Activated CD4-positive, alpha-beta memory T cell treated with anti-CD3 and anti-CD28 coated beads for 36 hours (primary cell): Measurements from ENCODE around the gene NLK. TPM values are rescaled to one million over a fixed set of nuclear protein-coding genes. Genes with fewer than 3 reads are reported as not detected.
A peak's percentile ranks its signal among the peaks of the same experiment; 100 is the strongest.
"Not testable (repeated sequence)": the region's sequence is repeated elsewhere in the genome, so short reads cannot be mapped to it uniquely, and the experiment has no call there.

Source experiments
- CTCF ChIA-PET: fragments of 350-600 bp; sonication (Branson Sonifier 250); formaldehyde crosslinking; loops from one replicate; lab custom pipeline; 2021; ENCODE audit warnings: antibody characterized with exemption, inconsistent platforms; lab: Charles Lee
- POLR2A ChIA-PET: fragments of 350-600 bp; sonication (Branson Sonifier 250); formaldehyde crosslinking; loops from one replicate; lab custom pipeline; 2021; ENCODE audit warnings: antibody characterized with exemption; lab: Charles Lee
- DNase-seq: peaks from one replicate; pipeline ENCODE4 v3.0.0-alpha.2; 2020
- H3K27ac Mint-ChIP-seq: one replicate; pipeline ENCODE4 v1.8.0; 2021; ENCODE audit warnings: mixed read lengths
- H3K27me3 Mint-ChIP-seq: one replicate; pipeline ENCODE4 v1.8.0; 2021; ENCODE audit warnings: mixed read lengths
- H3K36me3 Mint-ChIP-seq: one replicate; pipeline ENCODE4 v1.8.0; 2021; ENCODE audit warnings: mixed read lengths
- H3K4me1 Mint-ChIP-seq: one replicate; pipeline ENCODE4 v1.8.0; 2021; ENCODE audit warnings: low read depth, mixed read lengths
- H3K4me3 Mint-ChIP-seq: one replicate; pipeline ENCODE4 v1.8.0; 2021; ENCODE audit warnings: mild to moderate bottlenecking, mixed read lengths
- H3K9me3 Mint-ChIP-seq: one replicate; pipeline ENCODE4 v1.8.0; 2021; ENCODE audit warnings: mixed read lengths
- intact Hi-C: fragments of 100-400 bp; cut with micrococcal nuclease; formaldehyde crosslinking; loops from one replicate; pipeline ENCODE4 v1.15.1; 2023
- total RNA-seq, 2 experiments: library from RNA; stranded (reverse); gene quantifications; one replicate each; pipeline ENCODE4 v1.2.3, GENCODE V29; 2021

Gene NLK
- 1 to 10 TPM; 6.8 to 8.3 TPM for total RNA-seq

DNA sequence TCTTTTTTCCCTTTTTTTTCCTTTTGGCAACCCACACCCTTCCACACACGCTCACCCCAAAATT lies at the start of gene NLK:
TSS of gene NLK (plus strand) at position 21 of the 64 bp plus-strand sequence. CDS start 197 bp downstream, outside the sequence.
- Mint-ChIP-seq H3K4me3 (peak within 1 kb of the TSS; percentile 74), H3K27me3 (no peaks in the 10 kb centered on the region), H3K9me3 (no peaks in the 10 kb centered on the region), H3K4me1 (peaks cover 59% of the 10 kb centered on the region), H3K36me3 (no peaks in the 10 kb centered on the region), H3K27ac (peak within 1 kb of the TSS; percentile 60)
- ChIA-PET CTCF (no interaction called here), POLR2A (no interaction called here)
- DNase-seq = no peak
- intact Hi-C loops = loop anchor here (5.0 kb wide), 1 partner anchor 275 kb away; the partner anchor contains the start of gene TMEM97

DNA sequence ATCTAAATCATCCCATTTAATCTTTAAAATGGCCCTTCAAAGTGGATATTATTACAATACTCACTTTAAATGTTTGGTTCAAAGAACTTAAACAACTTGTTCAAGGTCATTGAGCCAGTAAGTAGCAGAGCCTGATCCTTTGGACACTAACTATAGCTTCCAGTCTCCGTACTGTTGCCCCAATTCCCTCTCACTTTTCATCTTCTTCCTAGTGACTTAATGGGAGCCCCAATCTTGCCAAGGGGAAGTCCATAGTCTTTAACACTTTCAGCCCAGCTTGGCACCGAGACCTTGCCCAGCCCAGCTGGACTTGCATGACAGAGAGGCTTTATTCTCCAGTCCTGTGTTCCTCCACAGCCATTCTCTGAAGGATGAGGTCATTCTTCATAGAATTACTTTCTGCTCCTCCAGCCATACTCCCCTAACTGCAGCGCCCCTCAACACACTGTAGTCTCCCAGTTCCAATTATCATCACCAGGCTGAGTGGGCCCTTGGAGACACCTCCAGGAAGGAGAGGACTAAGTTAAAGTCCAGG lies 49.2 kb upstream of the NLK start:
- intact Hi-C loops = no loop called here
- Mint-ChIP-seq H3K4me1 (no peaks in the 10 kb centered on the region), H3K4me3 (no peak overlapping the region), H3K36me3 (no peaks in the 10 kb centered on the region), H3K9me3 (no peaks in the 10 kb centered on the region), H3K27me3 (no peaks in the 10 kb centered on the region), H3K27ac (no peak overlapping the region)
- ChIA-PET POLR2A (no interaction called here), CTCF (no interaction called here)
- DNase-seq = no peak

DNA sequence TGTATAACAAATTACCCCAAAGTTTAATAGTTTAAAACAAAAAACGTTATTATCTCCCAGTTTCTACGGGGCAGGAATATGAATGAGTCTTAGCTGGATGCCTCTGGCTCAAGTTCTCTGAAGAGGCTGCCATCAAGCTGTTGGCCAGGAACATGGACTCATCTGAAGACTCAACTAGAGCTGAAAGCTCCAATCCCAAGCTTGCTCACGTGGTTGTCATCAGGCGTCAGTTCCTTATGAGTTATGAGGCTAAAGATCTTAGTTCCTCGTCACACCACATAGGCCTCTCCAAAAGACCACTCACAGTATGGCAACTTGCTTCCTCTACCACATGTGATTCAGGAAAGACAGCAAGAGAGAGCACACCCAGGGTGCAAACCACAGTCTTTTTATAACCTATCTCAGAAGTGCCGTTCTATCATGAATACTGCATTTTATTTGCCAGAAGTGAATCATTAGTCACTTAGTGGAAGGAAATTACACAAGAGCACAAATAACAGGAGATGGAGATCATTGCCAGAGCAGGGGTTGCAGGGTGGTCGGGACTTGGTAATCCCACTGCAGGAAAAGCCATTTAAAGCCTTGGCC lies 48.7 kb upstream of the NLK start:
- no peak for DNase-seq
- intact Hi-C loops = no loop called here
- POLR2A ChIA-PET = no interaction called here
- H3K36me3 Mint-ChIP-seq = no peaks in the 10 kb centered on the region
- CTCF ChIA-PET = no interaction called here
- H3K4me3 Mint-ChIP-seq = no peak overlapping the region
- H3K4me1 Mint-ChIP-seq = no peaks in the 10 kb centered on the region
- H3K9me3 Mint-ChIP-seq = no peaks in the 10 kb centered on the region
- no peak overlapping the region for H3K27ac Mint-ChIP-seq
- peaks cover 5% of the 10 kb centered on the region for H3K27me3 Mint-ChIP-seq

DNA sequence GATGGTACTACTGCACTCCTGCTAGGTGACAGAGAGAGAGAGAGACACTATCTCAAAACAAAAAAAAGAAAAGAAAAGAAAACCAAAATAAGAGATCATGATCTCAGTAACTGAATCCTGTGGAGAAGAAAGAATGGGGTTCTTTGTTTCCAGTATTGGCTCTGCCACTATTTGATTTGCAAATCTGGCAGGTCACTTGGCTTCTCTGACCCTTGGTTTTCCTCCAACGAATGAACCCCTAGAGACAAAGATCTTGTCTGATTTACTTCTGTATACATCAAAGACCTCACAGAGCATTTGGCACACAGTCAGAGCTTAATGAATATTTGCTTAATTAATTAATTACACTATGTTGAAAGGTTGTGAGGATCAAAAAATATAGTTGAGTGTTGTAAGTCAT lies 47.9 kb upstream of the NLK start:
- Mint-ChIP-seq H3K27me3 (peaks cover 5% of the 10 kb centered on the region), H3K4me3 (no peak overlapping the region), H3K4me1 (no peaks in the 10 kb centered on the region), H3K9me3 (no peaks in the 10 kb centered on the region), H3K36me3 (no peaks in the 10 kb centered on the region), H3K27ac (no peak overlapping the region)
- ChIA-PET POLR2A (no interaction called here), CTCF (no interaction called here)
- intact Hi-C loops = no loop called here
- no peak for DNase-seq

DNA sequence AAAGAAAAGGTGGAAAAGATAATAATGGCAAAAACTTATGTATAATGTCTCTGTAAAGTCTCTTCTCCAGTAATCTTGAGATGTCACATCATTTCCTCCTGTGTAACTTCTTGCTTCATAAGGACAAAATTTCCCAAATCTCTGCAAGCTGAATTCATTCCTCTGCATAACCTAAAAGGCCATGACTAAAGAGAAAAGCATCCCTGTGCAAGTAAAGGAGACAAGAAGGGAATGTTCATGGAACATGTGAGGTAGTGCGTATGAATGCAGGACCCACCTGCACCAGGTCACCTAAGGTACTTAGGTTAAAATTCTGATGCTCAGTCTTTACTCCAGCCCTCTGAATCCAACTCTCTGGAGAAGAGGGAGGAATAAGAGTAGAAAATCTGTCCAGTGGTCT lies 46.9 kb upstream of the NLK start:
- Mint-ChIP-seq H3K9me3 (no peaks in the 10 kb centered on the region), H3K27me3 (peaks cover 5% of the 10 kb centered on the region), H3K4me3 (no peak overlapping the region), H3K4me1 (no peaks in the 10 kb centered on the region), H3K27ac (no peak overlapping the region), H3K36me3 (no peaks in the 10 kb centered on the region)
- DNase-seq = no peak
- POLR2A ChIA-PET = no interaction called here
- CTCF ChIA-PET = no interaction called here
- intact Hi-C loops = no loop called here

DNA sequence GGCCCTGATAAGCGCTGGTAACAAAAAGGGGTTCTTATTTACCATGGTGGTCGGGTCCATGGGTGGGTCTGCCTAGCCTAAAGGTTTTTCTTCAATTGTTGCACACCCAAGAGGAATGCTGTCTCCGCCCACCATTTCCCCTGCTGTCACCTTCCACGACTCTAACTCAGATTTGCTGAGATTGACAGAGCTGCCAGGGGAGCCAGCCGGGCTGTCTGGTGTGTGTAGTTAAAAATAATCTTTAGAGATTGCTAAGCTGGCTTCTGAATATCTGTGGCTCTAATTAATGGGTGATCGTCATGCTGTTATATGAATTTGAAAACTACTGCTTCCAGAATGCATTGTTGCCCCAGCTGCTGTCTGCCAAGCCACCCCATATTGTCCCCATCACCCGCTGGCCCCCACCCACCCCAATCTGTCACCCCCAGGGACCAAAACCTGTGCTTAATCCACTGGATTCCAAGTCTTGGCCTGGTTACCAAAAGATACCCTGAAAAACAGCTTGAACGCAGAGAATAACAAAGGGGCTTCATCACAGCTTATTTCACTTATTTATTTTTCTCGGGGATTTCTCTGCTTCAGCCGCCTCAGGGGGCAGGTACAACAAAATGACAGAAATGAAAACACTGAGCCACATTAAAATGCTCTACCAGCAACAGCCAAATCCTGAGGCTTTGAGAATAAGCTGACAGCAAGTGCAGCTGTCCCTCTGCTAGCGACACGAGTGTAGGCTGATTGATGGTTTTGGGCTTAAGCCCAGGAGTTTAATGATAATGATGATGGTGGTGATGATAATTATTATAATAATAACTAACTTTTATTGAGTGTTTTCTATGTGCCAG lies 46.1 kb upstream of the NLK start:
- intact Hi-C loops = no loop called here
- no peak overlapping the region for H3K4me3 Mint-ChIP-seq
- H3K27me3 Mint-ChIP-seq = peaks cover 5% of the 10 kb centered on the region
- H3K9me3 Mint-ChIP-seq = no peaks in the 10 kb centered on the region
- H3K36me3 Mint-ChIP-seq = no peaks in the 10 kb centered on the region
- no peaks in the 10 kb centered on the region for H3K4me1 Mint-ChIP-seq
- H3K27ac Mint-ChIP-seq = no peak overlapping the region
- DNase-seq = no peak
- ChIA-PET CTCF (no interaction called here), POLR2A (no interaction called here)

DNA sequence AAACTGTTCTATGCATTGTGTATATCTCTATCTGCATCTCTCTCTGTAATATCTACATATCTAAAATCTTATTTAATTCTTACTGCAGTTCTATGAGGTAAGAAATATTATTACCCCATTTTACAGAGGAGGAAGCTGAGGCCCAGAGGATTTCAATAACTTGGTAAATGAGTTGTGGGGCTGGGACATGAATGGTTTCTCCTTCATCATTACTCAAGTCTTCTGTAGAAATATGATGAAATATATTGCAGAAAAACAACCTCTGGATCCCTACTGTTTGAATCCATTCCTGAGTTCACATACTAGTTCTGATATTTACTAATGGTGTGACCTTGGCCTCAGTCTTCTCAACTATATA lies 45.5 kb upstream of the NLK start:
- no peaks in the 10 kb centered on the region for H3K9me3 Mint-ChIP-seq
- no peak overlapping the region for H3K27ac Mint-ChIP-seq
- no peaks in the 10 kb centered on the region for H3K4me1 Mint-ChIP-seq
- ChIA-PET POLR2A (no interaction called here), CTCF (no interaction called here)
- H3K36me3 Mint-ChIP-seq = no peaks in the 10 kb centered on the region
- no peak overlapping the region for H3K4me3 Mint-ChIP-seq
- DNase-seq = no peak
- peaks cover 5% of the 10 kb centered on the region for H3K27me3 Mint-ChIP-seq
- intact Hi-C loops = no loop called here

DNA sequence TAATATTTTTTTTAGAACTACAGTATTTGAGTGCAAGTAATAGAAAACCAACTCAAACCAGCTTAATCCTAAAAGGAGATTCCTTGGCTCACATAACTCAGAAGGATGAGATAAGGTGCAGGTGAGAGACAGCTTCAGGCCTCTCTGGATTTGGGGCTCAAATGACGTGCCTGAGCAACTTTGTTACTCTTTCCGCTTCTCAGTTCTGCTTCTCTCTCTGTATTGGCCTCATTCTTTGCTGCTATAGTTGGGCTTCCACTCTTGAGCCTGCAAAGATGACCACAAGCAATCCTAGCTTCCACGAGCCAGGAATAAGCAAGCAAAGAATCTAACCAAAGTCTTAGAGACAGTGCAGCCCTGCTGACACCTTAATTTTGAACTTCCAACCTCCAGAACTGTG lies 45.0 kb upstream of the NLK start:
- H3K36me3 Mint-ChIP-seq = no peaks in the 10 kb centered on the region
- ChIA-PET CTCF (no interaction called here), POLR2A (no interaction called here)
- no peak overlapping the region for H3K27ac Mint-ChIP-seq
- H3K9me3 Mint-ChIP-seq = no peaks in the 10 kb centered on the region
- intact Hi-C loops = no loop called here
- no peaks in the 10 kb centered on the region for H3K4me1 Mint-ChIP-seq
- no peak overlapping the region for H3K4me3 Mint-ChIP-seq
- no peak for DNase-seq
- H3K27me3 Mint-ChIP-seq = peaks cover 5% of the 10 kb centered on the region

DNA sequence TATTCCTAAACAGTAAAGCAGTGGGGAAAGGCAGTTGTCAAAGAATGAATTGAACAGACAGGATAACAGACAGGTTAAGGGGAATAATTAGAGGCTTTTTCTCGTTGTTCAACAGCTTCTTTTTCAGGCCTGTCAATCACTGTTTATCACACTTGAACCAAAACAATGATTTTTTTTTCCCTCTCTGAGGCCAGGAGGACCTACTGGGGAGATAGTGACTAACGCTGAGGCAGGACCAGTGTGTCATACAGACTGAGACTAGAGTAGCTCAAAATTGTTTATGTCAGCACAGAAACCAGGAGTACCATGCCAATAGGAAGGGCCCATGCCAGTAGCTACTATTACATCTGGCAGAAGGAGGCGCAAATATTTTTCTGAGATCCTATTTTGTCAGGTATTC lies 41.3 kb upstream of the NLK start:
- peaks cover 5% of the 10 kb centered on the region for H3K27me3 Mint-ChIP-seq
- POLR2A ChIA-PET = no interaction called here

DNA sequence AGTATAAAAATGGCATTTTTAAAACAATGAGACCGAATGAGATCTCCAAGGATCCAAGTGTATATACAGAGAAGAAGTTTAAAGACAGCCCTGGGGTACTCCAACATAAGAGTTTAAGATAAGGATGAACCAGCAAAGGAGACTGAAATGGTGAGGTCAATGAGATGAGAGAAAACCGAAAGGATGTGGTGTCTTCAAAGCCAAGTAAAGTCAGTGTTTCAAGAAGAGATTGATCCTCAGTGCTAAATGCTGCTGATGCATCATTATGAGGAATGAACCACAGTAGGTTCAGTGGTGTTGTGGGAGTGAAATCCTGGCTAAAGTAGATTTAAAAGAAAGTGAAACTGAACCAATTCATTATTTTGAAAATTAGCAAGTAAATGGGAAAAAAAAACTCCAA lies 38.1 kb upstream of the NLK start:
- ChIA-PET POLR2A (no interaction called here), CTCF (interaction anchor here (0.7 kb wide), 1 partner anchor 69 kb away, joined by 3 read pairs; no protein-coding TSS in a partner anchor)
- no peaks in the 10 kb centered on the region for H3K4me1 Mint-ChIP-seq
- no peaks in the 10 kb centered on the region for H3K36me3 Mint-ChIP-seq
- no peak overlapping the region for H3K27ac Mint-ChIP-seq
- no peak for DNase-seq
- no peak overlapping the region for H3K4me3 Mint-ChIP-seq
- intact Hi-C loops = no loop called here
- H3K27me3 Mint-ChIP-seq = no peaks in the 10 kb centered on the region
- H3K9me3 Mint-ChIP-seq = no peaks in the 10 kb centered on the region

More for the DNA sequence above, 41.3 kb upstream of the NLK start:
- no peak for DNase-seq
- H3K36me3 Mint-ChIP-seq = no peaks in the 10 kb centered on the region
- H3K9me3 Mint-ChIP-seq = no peaks in the 10 kb centered on the region
- H3K4me3 Mint-ChIP-seq = no peak overlapping the region
- CTCF ChIA-PET = no interaction called here
- H3K4me1 Mint-ChIP-seq = no peaks in the 10 kb centered on the region
- no peak overlapping the region for H3K27ac Mint-ChIP-seq
- intact Hi-C loops = no loop called here

DNA sequence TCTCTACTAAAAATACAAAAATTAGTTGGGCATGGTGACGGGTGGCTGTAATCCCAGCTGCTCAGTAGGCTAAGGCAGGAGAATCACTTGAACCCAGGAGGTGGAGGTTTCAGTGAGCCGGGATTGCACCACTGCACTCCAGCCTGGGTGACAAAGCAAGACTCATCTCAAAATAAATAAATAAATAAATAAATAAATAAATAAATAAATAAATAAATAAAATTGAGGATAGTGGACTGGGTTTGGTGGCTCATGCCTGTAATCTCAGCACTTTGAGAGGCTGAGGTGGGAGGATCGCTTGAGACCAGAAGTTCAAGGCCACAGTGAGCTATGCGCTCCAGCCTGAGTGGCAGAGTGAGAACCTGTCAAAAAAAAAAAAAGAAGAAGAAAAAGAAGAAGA lies 34.6 kb upstream of the NLK start:
- H3K27ac Mint-ChIP-seq, H3K4me3 Mint-ChIP-seq, H3K36me3 Mint-ChIP-seq, H3K27me3 Mint-ChIP-seq, intact Hi-C loops, H3K4me1 Mint-ChIP-seq, H3K9me3 Mint-ChIP-seq, CTCF ChIA-PET, DNase-seq, POLR2A ChIA-PET: not testable (repeated sequence)

DNA sequence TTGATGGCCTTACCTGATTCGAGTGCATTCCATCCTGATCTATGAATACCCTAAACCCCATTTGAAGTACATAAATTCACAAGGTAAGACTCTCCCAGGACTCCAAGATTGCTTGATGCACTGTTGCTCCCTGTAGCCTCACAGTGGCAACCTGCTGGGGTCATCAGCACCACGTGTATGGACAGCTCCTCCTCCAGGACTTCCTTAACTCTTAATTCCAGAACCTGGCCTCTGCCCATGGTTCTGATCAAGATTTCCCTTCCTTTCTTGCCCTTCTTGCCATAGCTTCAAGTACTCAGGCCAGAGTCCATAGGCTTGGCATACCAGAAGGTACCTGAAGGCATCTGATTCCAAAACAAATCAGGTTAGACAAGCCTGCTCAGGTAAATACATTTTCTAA lies 34.0 kb upstream of the NLK start:
- no peak overlapping the region for H3K27ac Mint-ChIP-seq
- H3K4me3 Mint-ChIP-seq = no peak overlapping the region
- H3K36me3 Mint-ChIP-seq = no peaks in the 10 kb centered on the region
- no peaks in the 10 kb centered on the region for H3K9me3 Mint-ChIP-seq
- H3K27me3 Mint-ChIP-seq = peaks cover 4% of the 10 kb centered on the region
- intact Hi-C loops = no loop called here
- ChIA-PET CTCF (no interaction called here), POLR2A (no interaction called here)
- peak; percentile 13 for DNase-seq
- no peaks in the 10 kb centered on the region for H3K4me1 Mint-ChIP-seq

DNA sequence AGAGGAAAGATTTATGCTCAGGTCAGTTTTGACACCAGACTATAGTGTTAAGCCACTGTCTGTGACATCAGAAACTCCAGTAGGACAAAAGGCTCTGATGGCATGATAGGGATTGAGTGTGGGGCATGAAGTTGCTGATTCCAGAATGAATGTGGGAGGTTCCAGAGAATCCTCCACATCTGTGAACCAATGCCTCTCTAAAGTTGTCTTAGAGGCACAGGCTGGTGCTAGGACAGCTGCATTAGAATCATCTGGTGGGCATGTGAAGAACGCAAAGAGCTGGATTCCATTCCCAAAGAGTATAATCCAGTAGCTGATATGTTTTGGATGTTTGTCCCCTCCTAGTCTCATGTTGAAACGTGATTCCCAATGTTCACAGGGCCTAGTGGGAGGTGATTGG lies 32.1 kb upstream of the NLK start:
- no peaks in the 10 kb centered on the region for H3K4me1 Mint-ChIP-seq
- ChIA-PET POLR2A (no interaction called here), CTCF (interaction anchor here (0.9 kb wide), 1 partner anchor 65 kb away, joined by 3 read pairs; no protein-coding TSS in a partner anchor)
- no peak overlapping the region for H3K4me3 Mint-ChIP-seq
- H3K27ac Mint-ChIP-seq = no peak overlapping the region
- H3K27me3 Mint-ChIP-seq = peaks cover 4% of the 10 kb centered on the region
- H3K9me3 Mint-ChIP-seq = no peaks in the 10 kb centered on the region
- intact Hi-C loops = no loop called here
- no peak for DNase-seq
- H3K36me3 Mint-ChIP-seq = no peaks in the 10 kb centered on the region
